Lung (tissue), 12 donors: ENCODE data around the gene DAAM2. TPM values are rescaled to one million over a fixed set of nuclear protein-coding genes. Genes with fewer than 3 reads are reported as not detected.
A peak's percentile ranks its signal among the peaks of the same experiment; 100 is the strongest.

Experiments used
- ATAC-seq: fragments of 200-7000 bp; cut with Tn5 transposase; one replicate; pipeline ENCODE4 v1.9.1; 2020; ENCODE audit warnings: moderate number of reproducible peaks; ENCODE audit not compliant: insufficient read depth, low FRiP score
- DNase-seq, 3 donors: peaks; one replicate each; pipeline ENCODE4 v3.0.0-alpha.2; 2013 to 2017
- H3K27ac ChIP-seq, 2 donors: one replicate each; pipeline ENCODE4 v1.5.1; 2013; ENCODE audit warnings: mild to moderate bottlenecking in 2 of 2, moderate library complexity in 2 of 2, control low read depth in 1 of 2, inconsistent platforms in 1 of 2, low read depth in 1 of 2, low read length in 1 of 2
- H3K27me3 ChIP-seq, 3 donors: one replicate each; pipeline ENCODE4 v1.5.1; 2013; ENCODE audit warnings: low read length in 2 of 3; ENCODE audit not compliant: control insufficient read depth in 3 of 3, insufficient read depth in 3 of 3
- H3K36me3 ChIP-seq, 4 donors: one replicate each; pipeline ENCODE4 v1.5.1; 2013; ENCODE audit warnings: low read length in 4 of 4, mild to moderate bottlenecking in 1 of 4, moderate library complexity in 1 of 4; ENCODE audit not compliant: control insufficient read depth in 4 of 4, insufficient read depth in 4 of 4
- H3K4me1 ChIP-seq, 5 donors: one replicate each; pipeline ENCODE4 v1.5.1; 2013; ENCODE audit warnings: low read length in 5 of 5, mild to moderate bottlenecking in 2 of 5, moderate library complexity in 1 of 5; ENCODE audit not compliant: control insufficient read depth in 5 of 5, insufficient read depth in 5 of 5
- H3K4me3 ChIP-seq: one replicate; pipeline ENCODE4 v1.5.1; 2013; ENCODE audit warnings: mild to moderate bottlenecking, control low read depth, moderate library complexity
- H3K9ac ChIP-seq, 2 donors: one replicate each; pipeline ENCODE4 v1.5.1; 2013; ENCODE audit warnings: low read length in 2 of 2, control low read depth in 1 of 2; ENCODE audit not compliant: insufficient read depth in 1 of 2
- H3K9me3 ChIP-seq, 4 donors: one replicate each; pipeline ENCODE4 v1.5.1; 2013; ENCODE audit warnings: low read length in 3 of 4, mild to moderate bottlenecking in 1 of 4, moderate library complexity in 1 of 4; ENCODE audit not compliant: control insufficient read depth in 4 of 4, insufficient read depth in 3 of 4
- WGBS, 2 donors: extraction: QIAGEN DNeasy Blood & Tissue Kit; methylation state at CpG; one replicate each; pipeline ENCODE4 v1.1.7; 2013; 5-methylcytosine and 5-hydroxymethylcytosine counted together
- polyA plus RNA-seq, 2 donors: library from polyadenylated mRNA; stranded (reverse); fragments of 200-250 nt; gene quantifications; one replicate each; pipeline ENCODE4 v1.2.1, GENCODE V29; 2013
- total RNA-seq, 2 donors: library from RNA; depleted of rRNA in 1 of 2; stranded (reverse); fragments of >200 nt in 1 of 2; gene quantifications; one replicate each; pipeline ENCODE4 v1.2.1, GENCODE V29; 2014 to 2021
- TF ChIP-seq, protein P1 (sequence below): IDR thresholded peaks from 2 replicates; pipeline ENCODE4 v1.5.1; 2012; ENCODE audit warnings: mild to moderate bottlenecking; ENCODE audit errors: control extremely low read depth, extremely low read depth
- donor health status: control.
- donor health status: control.
- donor health status: Bipolar disorder and iron deficiency.
- donor health status: healthy.
- donor health status: DM: yes; HTN: yes; CAD: no.

The DAAM2 gene
- total and polyA plus RNA-seq, 4 donors = 13.6 to 43.0 (median 28.5) TPM

GRCh38 chr6:39791311-39791710 lies 865 bp upstream of the DAAM2 start:
- TF ChIP-seq, protein P1, sequence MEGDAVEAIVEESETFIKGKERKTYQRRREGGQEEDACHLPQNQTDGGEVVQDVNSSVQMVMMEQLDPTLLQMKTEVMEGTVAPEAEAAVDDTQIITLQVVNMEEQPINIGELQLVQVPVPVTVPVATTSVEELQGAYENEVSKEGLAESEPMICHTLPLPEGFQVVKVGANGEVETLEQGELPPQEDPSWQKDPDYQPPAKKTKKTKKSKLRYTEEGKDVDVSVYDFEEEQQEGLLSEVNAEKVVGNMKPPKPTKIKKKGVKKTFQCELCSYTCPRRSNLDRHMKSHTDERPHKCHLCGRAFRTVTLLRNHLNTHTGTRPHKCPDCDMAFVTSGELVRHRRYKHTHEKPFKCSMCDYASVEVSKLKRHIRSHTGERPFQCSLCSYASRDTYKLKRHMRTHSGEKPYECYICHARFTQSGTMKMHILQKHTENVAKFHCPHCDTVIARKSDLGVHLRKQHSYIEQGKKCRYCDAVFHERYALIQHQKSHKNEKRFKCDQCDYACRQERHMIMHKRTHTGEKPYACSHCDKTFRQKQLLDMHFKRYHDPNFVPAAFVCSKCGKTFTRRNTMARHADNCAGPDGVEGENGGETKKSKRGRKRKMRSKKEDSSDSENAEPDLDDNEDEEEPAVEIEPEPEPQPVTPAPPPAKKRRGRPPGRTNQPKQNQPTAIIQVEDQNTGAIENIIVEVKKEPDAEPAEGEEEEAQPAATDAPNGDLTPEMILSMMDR = no peak
- 16 to 27% methylated on average over 1 of the region's 1 CpG for WGBS, 2 donors
- no peak for ATAC-seq
- H3K9me3 ChIP-seq = peaks cover 0 to 5% (median 0%) of the 10 kb centered on the region in 4 donors
- no peak overlapping the region for H3K27ac ChIP-seq
- peak in 1 of 3 donors; percentile 17 for DNase-seq
- no peak overlapping the region for H3K9ac ChIP-seq
- no peaks in the 10 kb centered on the region for H3K36me3 ChIP-seq
- H3K27me3 ChIP-seq = no peaks in the 10 kb centered on the region
- H3K4me1 ChIP-seq = peaks cover 0 to 39% (median 4%) of the 10 kb centered on the region in 5 donors
- H3K4me3 ChIP-seq = no peak overlapping the region

GRCh38 chr6:39792540-39793450 lies 619 bp downstream of the DAAM2 start:
- no peaks in the 10 kb centered on the region for H3K27me3 ChIP-seq
- DNase-seq (peak; percentile 54 to 68 (median 60)), ATAC-seq (peak; percentile 32)
- no peaks in the 10 kb centered on the region for H3K36me3 ChIP-seq
- 13 to 14% methylated on average over 29 of the region's 29 CpGs for WGBS, 2 donors
- peaks cover 0 to 6% (median 0%) of the 10 kb centered on the region in 4 donors for H3K9me3 ChIP-seq
- H3K27ac ChIP-seq = peak overlapping the region; percentile 34 to 71
- H3K4me3 ChIP-seq = peak overlapping the region; percentile 44
- H3K9ac ChIP-seq = peak overlapping the region; percentile 14 to 78
- H3K4me1 ChIP-seq = peaks cover 0 to 39% (median 4%) of the 10 kb centered on the region in 5 donors
- TF ChIP-seq, protein P1 = no peak

GRCh38 chr6:39793516-39793915 lies 1.3 kb downstream of the DAAM2 start:
- Histone ChIP-seq H3K4me1 (peaks cover 0 to 39% (median 4%) of the 10 kb centered on the region in 5 donors), H3K27ac (peak overlapping the region in 1 of 2 donors; percentile 17), H3K4me3 (no peak overlapping the region), H3K27me3 (no peaks in the 10 kb centered on the region), H3K36me3 (no peaks in the 10 kb centered on the region), H3K9ac (peak overlapping the region; percentile 14 to 23), H3K9me3 (peaks cover 0 to 7% (median 0%) of the 10 kb centered on the region in 4 donors)
- no peak for ATAC-seq
- TF ChIP-seq, protein P1 = no peak
- DNase-seq = peak in 2 of 3 donors; percentile 39 to 41
- WGBS, 2 donors = 56 to 59% methylated on average over 7 of the region's 7 CpGs
